DMS 273 treated with DMSO at 0.1 percent for 48 hours (cell line): Measurements from ENCODE around the gene SP6.
A peak's percentile ranks its signal among the peaks of the same experiment; 100 is the strongest.

Experiments
- DNase-seq: peaks from one replicate; lab custom pipeline; 2025; lab: John Stamatoyannopoulos, UW

SP6 gene

GRCh38 chr17:47850692-47851573 lies at the start of gene SP6:
Gene SP6, minus strand, starts transcription at chr17:47851163. Its CDS starts 2,734 bp downstream, at chr17:47848429.
- DNase-seq = no peak

GRCh38 chr17:47899643-47900042 lies 48.7 kb upstream of the SP6 start:
- DNase-seq = no peak

GRCh38 chr17:47898241-47898640 lies 47.3 kb upstream of the SP6 start:
- DNase-seq = no peak

- no peak for DNase-seq
These were observed 46.6 kb upstream of the SP6 start for GRCh38 chr17:47897561-47897960.

- DNase-seq = peak; percentile 30
These were observed 45.9 kb upstream of the SP6 start for GRCh38 chr17:47896672-47897490.

GRCh38 chr17:47895856-47896671 lies 45.1 kb upstream of the SP6 start, which contains the start of gene SP2:
Gene SP2, plus strand, starts transcription at chr17:47896236. Its CDS starts 51 bp downstream, at chr17:47896287.
- DNase-seq = peak; percentile 100

GRCh38 chr17:47895347-47895855 lies 44.4 kb upstream of the SP6 start:
- no peak for DNase-seq

- no peak for DNase-seq
These were observed 43.8 kb upstream of the SP6 start for GRCh38 chr17:47894498-47895346.

GRCh38 chr17:47891545-47892088 lies 40.7 kb upstream of the SP6 start:
- no peak for DNase-seq

- peak; percentile 24 for DNase-seq
These were observed 39.0 kb upstream of the SP6 start for GRCh38 chr17:47889734-47890529.

- no peak for DNase-seq
These were observed 37.3 kb upstream of the SP6 start for GRCh38 chr17:47888293-47888692.

- no peak for DNase-seq
These were observed 34.2 kb upstream of the SP6 start for GRCh38 chr17:47884905-47885730.

GRCh38 chr17:47884427-47884740 lies 33.4 kb upstream of the SP6 start:
- DNase-seq = no peak

GRCh38 chr17:47883589-47884426 lies 32.8 kb upstream of the SP6 start:
- DNase-seq = no peak

GRCh38 chr17:47882695-47883588 lies 32.0 kb upstream of the SP6 start:
- no peak for DNase-seq

GRCh38 chr17:47882247-47882646 lies 31.3 kb upstream of the SP6 start:
- no peak for DNase-seq
